SK-N-SH (cell line): ENCODE measurements around the gene RFNG.

Experiments used
- CTCF ChIP-seq: fragments of 200-600 bp; sonication (generic); IDR thresholded peaks from 2 replicates; pipeline ENCODE4 v1.6.1; 2017; ENCODE audit warnings: antibody characterized with exemption, mild to moderate bottlenecking, moderate library complexity
- ELF1 ChIP-seq: IDR thresholded peaks from 2 replicates; pipeline ENCODE4 v1.4.0; 2012
- SMC3 ChIP-seq: IDR thresholded peaks from 2 replicates; pipeline ENCODE4 v1.6.1; 2012; ENCODE audit warnings: low read depth, low read length, improper control_type of control experiment
- YY1 ChIP-seq: IDR thresholded peaks from 2 replicates; pipeline ENCODE4 v1.4.0; 2012; ENCODE audit warnings: low read depth, mild to moderate bottlenecking

- peak; percentile 76 for TF ChIP-seq YY1
- TF ChIP-seq SMC3 = 0 out of 2 replicates have a peak, but pooled peaks have one; percentile 33
- TF ChIP-seq ELF1 = no peak
- peak; percentile 48 for TF ChIP-seq CTCF
Observed at GRCh38 chr17:82098169-82098938, 46.7 kb upstream of the RFNG start, which contains the start of gene FASN.
